Tibial nerve (tissue), 4 donors: ENCODE data around the gene ZNF415. TPM values are rescaled to one million over a fixed set of nuclear protein-coding genes. Genes with fewer than 3 reads are reported as not detected.

ENCODE experiments used
- DNase-seq, 2 donors: peaks; one replicate each; pipeline ENCODE4 v3.0.0-alpha.2; 2019; ENCODE audit warnings: low spot score in 2 of 2
- H3K27ac ChIP-seq, 4 donors: fragments of 200-600 bp; sonication (generic) in 3 of 4; one replicate each; pipeline ENCODE4 v1.5.1; 2017 to 2019; ENCODE audit warnings: mild to moderate bottlenecking in 1 of 4
- H3K27me3 ChIP-seq, 2 donors: fragments of 200-600 bp; sonication (generic) in 1 of 2; one replicate each; pipeline versions ENCODE4 v1.5.1 to v1.6.0; 2017 to 2019
- H3K36me3 ChIP-seq, 3 donors: fragments of 200-600 bp; sonication (generic); one replicate each; pipeline ENCODE4 v1.5.1; 2018 to 2019
- H3K4me1 ChIP-seq, 4 donors: fragments of 200-600 bp; sonication (generic) in 3 of 4; one replicate each; pipeline ENCODE4 v1.5.1; 2017 to 2019
- H3K4me3 ChIP-seq, 4 donors: fragments of 200-600 bp; sonication (generic) in 3 of 4; one replicate each; pipeline ENCODE4 v1.5.1; 2017 to 2019; ENCODE audit warnings: mild to moderate bottlenecking in 1 of 4, moderate library complexity in 1 of 4
- H3K9me3 ChIP-seq, 4 donors: fragments of 200-600 bp; sonication (generic) in 3 of 4; one replicate each; pipeline ENCODE4 v1.5.1; 2017 to 2019
- CTCF ChIP-seq, 5 experiments: fragments of 200-600 bp in 3 of 5; fragments of 450-650 bp in 2 of 5; sonication (generic) in 3 of 5; IDR thresholded peaks; one replicate each; pipeline ENCODE4 v1.5.1; 2016 to 2019; ENCODE audit warnings: antibody characterized with exemption in 5 of 5, mild to moderate bottlenecking in 3 of 5, moderate library complexity in 2 of 5
- EP300 ChIP-seq, 2 donors: sonication (generic); formaldehyde crosslinking; IDR thresholded peaks; one replicate each; pipeline ENCODE4 v1.6.1; 2017; ENCODE audit warnings: antibody characterized with exemption in 2 of 2, mild to moderate bottlenecking in 1 of 2
- POLR2A ChIP-seq, 2 donors: fragments of 450-650 bp; IDR thresholded peaks; one replicate each; pipeline ENCODE4 v1.6.1; 2017; ENCODE audit warnings: antibody characterized with exemption in 2 of 2, mild to moderate bottlenecking in 2 of 2, moderate library complexity in 2 of 2
- WGBS, 2 donors: methylation state at CpG; one replicate each; pipeline ENCODE4 v1.1.5; 2018; 5-methylcytosine and 5-hydroxymethylcytosine counted together
- total RNA-seq, 4 donors: library from RNA; depleted of rRNA; stranded (reverse); fragments of >200 nt; gene quantifications; one replicate each; pipeline ENCODE4 v1.1.0, GENCODE V29; 2016

Gene ZNF415
- total RNA-seq, 4 donors from 2014 or later, result 4.5 to 9.8 (median 5.7) TPM

- Histone ChIP-seq H3K36me3 (peaks cover 0 to 99% (median 8%) of the 10 kb centered on the region in 3 donors), H3K4me3 (no peak overlapping the region), H3K9me3 (peaks cover 0 to 13% (median 2%) of the 10 kb centered on the region in 4 donors), H3K4me1 (no peaks in the 10 kb centered on the region), H3K27me3 (no peaks in the 10 kb centered on the region), H3K27ac (no peak overlapping the region)
- no peak for DNase-seq
- WGBS, 2 donors, result 33 to 50% methylated on average over 5 of the region's 5 CpGs
- TF ChIP-seq EP300 (IDR thresholded peaks at IDR 0.05) (peak; percentile 27 to 55), CTCF (IDR thresholded peaks at IDR 0.05) (no peak)
Observed at GRCh38 chr19:53086949-53087348, 45.8 kb downstream of the ZNF415 start.

GRCh38 chr19:53085496-53085895, 47.2 kb downstream of the ZNF415 start:
- Histone ChIP-seq H3K4me3 (no peak overlapping the region), H3K27me3 (no peaks in the 10 kb centered on the region), H3K27ac (no peak overlapping the region), H3K36me3 (peaks cover 0 to 100% (median 7%) of the 10 kb centered on the region in 3 donors), H3K4me1 (no peaks in the 10 kb centered on the region), H3K9me3 (peaks cover 0 to 28% (median 8%) of the 10 kb centered on the region in 4 donors)
- 94 to 96% methylated on average over 7 of the region's 7 CpGs for WGBS, 2 donors
- DNase-seq, result no peak
- TF ChIP-seq EP300 (IDR thresholded peaks at IDR 0.05) (no peak), POLR2A (IDR thresholded peaks at IDR 0.05) (no peak), CTCF (IDR thresholded peaks at IDR 0.05) (no peak)

- no peaks in the 10 kb centered on the region for H3K27me3 ChIP-seq
- no peak for DNase-seq
- no peaks in the 10 kb centered on the region for H3K4me1 ChIP-seq
- H3K9me3 ChIP-seq, result peaks cover 0 to 52% (median 9%) of the 10 kb centered on the region in 4 donors
- no peak overlapping the region for H3K27ac ChIP-seq
- 95 to 97% methylated on average over 3 of the region's 3 CpGs for WGBS, 2 donors
- peaks cover 0 to 100% (median 0%) of the 10 kb centered on the region in 3 donors for H3K36me3 ChIP-seq
- no peak for TF ChIP-seq POLR2A (IDR thresholded peaks at IDR 0.05)
- no peak for TF ChIP-seq EP300 (IDR thresholded peaks at IDR 0.05)
- no peak for TF ChIP-seq CTCF (IDR thresholded peaks at IDR 0.05)
- no peak overlapping the region for H3K4me3 ChIP-seq
Observed at GRCh38 chr19:53082929-53083328, 49.8 kb downstream of the ZNF415 start.

- no peak for TF ChIP-seq EP300 (IDR thresholded peaks at IDR 0.05)
- no peak for TF ChIP-seq CTCF (IDR thresholded peaks at IDR 0.05)
- no peak for TF ChIP-seq POLR2A (IDR thresholded peaks at IDR 0.05)
- DNase-seq, result no peak
- Histone ChIP-seq H3K4me3 (no peak overlapping the region), H3K27me3 (no peaks in the 10 kb centered on the region), H3K36me3 (peaks cover 0 to 100% (median 10%) of the 10 kb centered on the region in 3 donors), H3K4me1 (no peaks in the 10 kb centered on the region), H3K27ac (no peak overlapping the region), H3K9me3 (peaks cover 0 to 88% (median 17%) of the 10 kb centered on the region in 4 donors)
- WGBS, 2 donors, result 75 to 84% methylated on average over 8 of the region's 8 CpGs
Observed at GRCh38 chr19:53079313-53079924, 53.3 kb downstream of the ZNF415 start.

GRCh38 chr19:53078668-53079067, 54.0 kb downstream of the ZNF415 start:
- 81 to 87% methylated on average over 1 of the region's 1 CpG for WGBS, 2 donors

More at GRCh38 chr19:53078668-53079067, 54.0 kb downstream of the ZNF415 start:
- Histone ChIP-seq H3K9me3 (peaks cover 0 to 95% (median 19%) of the 10 kb centered on the region in 4 donors), H3K4me1 (no peaks in the 10 kb centered on the region), H3K27me3 (no peaks in the 10 kb centered on the region), H3K4me3 (no peak overlapping the region), H3K36me3 (peaks cover 0 to 100% (median 15%) of the 10 kb centered on the region in 3 donors), H3K27ac (no peak overlapping the region)
- no peak for DNase-seq
- TF ChIP-seq EP300 (IDR thresholded peaks at IDR 0.05) (no peak), POLR2A (IDR thresholded peaks at IDR 0.05) (no peak), CTCF (IDR thresholded peaks at IDR 0.05) (no peak)
